K562 (cell line): ENCODE results near the gene HLA-DOB.

Source experiments
- CTCF ChIP-seq, 3 experiments: IDR thresholded peaks in 2 of 3; conservative IDR thresholded peaks in 1 of 3; 2 replicates each; pipeline ENCODE4 v1.5.1; 2011 to 2012; ENCODE audit warnings: low read length in 3 of 3, mild to moderate bottlenecking in 3 of 3, control low read depth in 2 of 3, improper control_type of control experiment in 1 of 3, inconsistent platforms in 1 of 3, low read depth in 1 of 3, mixed read lengths in 1 of 3, moderate library complexity in 1 of 3; ENCODE audit not compliant: insufficient read depth in 2 of 3
- EP400 ChIP-seq: fragments of 450-650 bp; IDR thresholded peaks from 2 replicates; pipeline ENCODE4 v1.6.1; 2017; ENCODE audit warnings: antibody characterized with exemption, mild to moderate bottlenecking, moderate library complexity
- HMGXB4 ChIP-seq: sonication (generic); formaldehyde crosslinking; IDR thresholded peaks from 2 replicates; pipeline ENCODE4 v1.8.1; 2023; ENCODE audit warnings: mild to moderate bottlenecking, missing genetic modification reagents
- POLR2A ChIP-seq: fragments of 450-650 bp; conservative IDR thresholded peaks from 2 replicates; pipeline ENCODE4 v1.6.1; 2016
- RBM15 ChIP-seq: fragments of 200-400 bp; formaldehyde crosslinking; IDR thresholded peaks from 2 replicates; pipeline ENCODE4 v1.6.1; 2018; ENCODE audit warnings: mild to moderate bottlenecking, low read length, moderate library complexity; ENCODE audit not compliant: insufficient read depth
- SIRT6 ChIP-seq: IDR thresholded peaks from one replicate; pipeline ENCODE4 v1.6.1; 2012; ENCODE audit warnings: low read depth, mild to moderate bottlenecking, control low read depth, inconsistent platforms, low read length, moderate library complexity
- ZNF347 ChIP-seq: fragments of 450-650 bp; formaldehyde crosslinking; IDR thresholded peaks from 2 replicates; pipeline ENCODE4 v1.4.0; 2020; ENCODE audit warnings: low read depth, mild to moderate bottlenecking, moderate library complexity
- ZNF445 ChIP-seq: fragments of 250-450 bp; sonication (Bioruptor Pico); IDR thresholded peaks from 2 replicates; pipeline ENCODE4 v1.4.0; 2020; ENCODE audit warnings: low read depth, mild to moderate bottlenecking, moderate library complexity
- ZNF518B ChIP-seq: fragments of 250-450 bp; sonication (Bioruptor Pico); IDR thresholded peaks from 2 replicates; pipeline ENCODE4 v1.5.0; 2021; ENCODE audit warnings: mild to moderate bottlenecking, moderate library complexity

GRCh38 chr6:32814145-32814544 is 2.7 kb downstream of the HLA-DOB start:
- TF ChIP-seq CTCF (IDR thresholded peaks at IDR 0.05 in 2 of 3, conservative IDR thresholded peaks at IDR 0.05 in 1 of 3; ENCODE audit: insufficient read depth in 2 of 3, low read depth in 1 of 3, low read length in 3 of 3) (no peak), ZNF445 (CRISPR knock-in tag) (no peak), ZNF518B (CRISPR knock-in tag) (no peak), POLR2A (no peak), ZNF347 (CRISPR knock-in tag) (no peak), SIRT6 (no peak), HMGXB4 (no peak), RBM15 (no peak), EP400 (no peak)
